ENCODE measurements around the gene MRPL17.

DNA sequence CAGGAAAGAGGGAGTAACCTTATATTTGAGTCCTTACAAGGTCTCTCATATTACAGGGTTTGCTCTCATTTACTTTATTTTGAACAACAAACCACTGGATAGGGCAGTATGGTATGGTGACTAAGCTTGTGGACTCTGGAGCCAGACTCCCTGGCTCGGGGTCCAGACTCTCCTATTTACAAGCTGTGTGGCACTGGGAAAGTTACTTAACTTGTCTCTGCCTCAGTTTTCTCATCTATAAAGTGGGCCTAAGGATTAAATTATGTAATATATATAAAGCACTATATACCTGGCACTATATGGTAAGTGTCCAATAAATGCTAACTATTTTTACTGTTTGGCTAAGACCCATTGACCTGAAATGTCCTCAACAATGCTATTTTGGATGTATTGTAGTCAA, 25.8 kb downstream of the MRPL17 start:
- TF ChIP-seq, protein P1, sequence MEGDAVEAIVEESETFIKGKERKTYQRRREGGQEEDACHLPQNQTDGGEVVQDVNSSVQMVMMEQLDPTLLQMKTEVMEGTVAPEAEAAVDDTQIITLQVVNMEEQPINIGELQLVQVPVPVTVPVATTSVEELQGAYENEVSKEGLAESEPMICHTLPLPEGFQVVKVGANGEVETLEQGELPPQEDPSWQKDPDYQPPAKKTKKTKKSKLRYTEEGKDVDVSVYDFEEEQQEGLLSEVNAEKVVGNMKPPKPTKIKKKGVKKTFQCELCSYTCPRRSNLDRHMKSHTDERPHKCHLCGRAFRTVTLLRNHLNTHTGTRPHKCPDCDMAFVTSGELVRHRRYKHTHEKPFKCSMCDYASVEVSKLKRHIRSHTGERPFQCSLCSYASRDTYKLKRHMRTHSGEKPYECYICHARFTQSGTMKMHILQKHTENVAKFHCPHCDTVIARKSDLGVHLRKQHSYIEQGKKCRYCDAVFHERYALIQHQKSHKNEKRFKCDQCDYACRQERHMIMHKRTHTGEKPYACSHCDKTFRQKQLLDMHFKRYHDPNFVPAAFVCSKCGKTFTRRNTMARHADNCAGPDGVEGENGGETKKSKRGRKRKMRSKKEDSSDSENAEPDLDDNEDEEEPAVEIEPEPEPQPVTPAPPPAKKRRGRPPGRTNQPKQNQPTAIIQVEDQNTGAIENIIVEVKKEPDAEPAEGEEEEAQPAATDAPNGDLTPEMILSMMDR (conservative IDR thresholded peaks at IDR 0.05; ENCODE audit: low read length), result no peak
- no peak for TF ChIP-seq EZH2phosphoT487 (IDR thresholded peaks at IDR 0.05; ENCODE audit: borderline replicate concordance)

All from Loucy (cell line).